HEK293T (cell line): ENCODE results near the gene PITPNB.

Experiments
- CTCF ChIA-PET: fragments of 350-600 bp; formaldehyde crosslinking; extraction: SDS; loops from one replicate; lab custom pipeline; 2021; ENCODE audit warnings: antibody characterized with exemption, inconsistent platforms; lab: Yijun Ruan, JAX
- POLR2A ChIA-PET: fragments of 350-600 bp; formaldehyde crosslinking; extraction: SDS; loops from one replicate; lab custom pipeline; 2020; ENCODE audit warnings: antibody characterized with exemption, inconsistent platforms; lab: Yijun Ruan, JAX
- DNase-seq: peaks from one replicate; pipeline ENCODE4 v3.0.0; 2012; ENCODE audit warnings: mixed read lengths; ENCODE audit errors: extremely low spot score
- ARNT ChIP-seq: fragments of 450-650 bp; IDR thresholded peaks from 2 replicates; pipeline ENCODE4 v1.6.1; 2017; ENCODE audit warnings: mild to moderate bottlenecking
- BHLHE40 ChIP-seq: fragments of 450-650 bp; IDR thresholded peaks from 2 replicates; pipeline ENCODE4 v1.6.1; 2016; ENCODE audit warnings: mild to moderate bottlenecking, moderate library complexity, borderline replicate concordance
- CTBP1 ChIP-seq: fragments of 450-650 bp; IDR thresholded peaks from 2 replicates; pipeline ENCODE4 v1.6.1; 2016; ENCODE audit warnings: borderline replicate concordance
- ELF4 ChIP-seq: fragments of 450-650 bp; IDR thresholded peaks from 2 replicates; pipeline ENCODE4 v1.6.1; 2017; ENCODE audit warnings: antibody characterized with exemption
- FOXA1 ChIP-seq: fragments of 450-650 bp; IDR thresholded peaks from 2 replicates; pipeline ENCODE4 v1.6.1; 2016; ENCODE audit warnings: mild to moderate bottlenecking
- FOXK2 ChIP-seq: fragments of 450-650 bp; IDR thresholded peaks from 2 replicates; pipeline ENCODE4 v1.6.1; 2016; ENCODE audit warnings: mild to moderate bottlenecking
- FOXM1 ChIP-seq: fragments of 450-650 bp; IDR thresholded peaks from 2 replicates; pipeline ENCODE4 v1.6.1; 2017; ENCODE audit warnings: mild to moderate bottlenecking, borderline replicate concordance
- HDGF ChIP-seq: fragments of 450-650 bp; IDR thresholded peaks from 2 replicates; pipeline ENCODE4 v1.6.1; 2017; ENCODE audit warnings: antibody characterized with exemption, borderline replicate concordance
- L3MBTL2 ChIP-seq: fragments of 450-650 bp; conservative IDR thresholded peaks from 2 replicates; pipeline ENCODE4 v1.6.1; 2016; ENCODE audit warnings: mild to moderate bottlenecking
- LEF1 ChIP-seq: fragments of 450-650 bp; IDR thresholded peaks from 2 replicates; pipeline ENCODE4 v1.6.1; 2017; ENCODE audit warnings: mild to moderate bottlenecking, borderline replicate concordance
- NFRKB ChIP-seq: fragments of 450-650 bp; IDR thresholded peaks from 2 replicates; pipeline ENCODE4 v1.6.1; 2016; ENCODE audit warnings: mild to moderate bottlenecking, moderate library complexity
- PKNOX1 ChIP-seq: fragments of 450-650 bp; IDR thresholded peaks from 2 replicates; pipeline ENCODE4 v1.6.1; 2016
- SP1 ChIP-seq: fragments of 450-650 bp; IDR thresholded peaks from 2 replicates; pipeline ENCODE4 v1.6.1; 2017
- SUZ12 ChIP-seq: fragments of 450-650 bp; IDR thresholded peaks from 2 replicates; pipeline ENCODE4 v1.6.1; 2016; ENCODE audit warnings: mild to moderate bottlenecking
- TARDBP ChIP-seq: fragments of 450-650 bp; IDR thresholded peaks from 2 replicates; pipeline ENCODE4 v1.6.1; 2016
- ZNF384 ChIP-seq: fragments of 450-650 bp; IDR thresholded peaks from 2 replicates; pipeline ENCODE4 v1.6.1; 2016

The PITPNB gene

DNA sequence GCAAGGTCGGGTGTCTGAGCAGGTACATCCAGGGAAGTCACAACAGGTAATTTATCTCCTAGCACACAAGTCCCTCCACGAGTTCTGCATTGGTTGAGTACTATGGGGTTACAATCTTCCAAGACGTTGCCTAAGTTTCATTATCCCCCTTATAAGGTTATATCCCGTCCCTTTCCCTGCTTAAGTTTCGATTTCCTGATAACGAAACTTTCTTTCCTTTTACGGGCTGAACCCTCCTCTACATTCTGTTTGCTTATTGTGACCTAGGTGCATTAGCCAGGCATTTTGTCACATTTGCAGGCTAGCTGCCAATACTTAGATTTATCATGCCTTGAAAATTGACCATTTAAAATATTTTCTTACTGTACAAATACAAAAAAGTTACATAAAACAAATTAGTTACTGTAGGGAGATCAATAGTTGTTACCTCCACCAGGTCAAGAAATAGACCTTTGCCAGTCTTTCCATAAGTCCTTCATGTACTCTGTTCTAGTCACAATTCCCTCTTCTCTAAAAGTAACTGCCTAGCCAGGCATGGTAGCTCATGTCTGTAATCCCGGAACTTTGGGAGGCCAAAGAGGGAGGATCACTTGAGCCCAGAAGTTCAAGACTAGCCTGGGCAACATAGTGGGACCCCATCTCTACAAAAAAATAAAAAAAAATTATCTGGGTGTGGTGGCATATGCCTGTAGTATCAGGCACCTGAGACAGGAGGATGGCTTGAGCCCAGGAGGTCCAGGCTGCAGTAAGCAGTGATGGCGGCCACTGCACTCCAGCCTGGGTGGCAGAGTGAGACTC is 14.3 kb upstream of the PITPNB start:
- POLR2A ChIA-PET: interaction anchor here (6.2 kb wide), 1 partner anchor 13 kb away, joined by 38 read pairs; the partner anchor contains the start of gene PITPNB
- no peak for DNase-seq
- TF ChIP-seq LEF1 (no peak), L3MBTL2 (no peak), PKNOX1 (no peak), TARDBP (no peak), BHLHE40 (no peak), ZNF384 (no peak), ARNT (no peak), HDGF (no peak), ELF4 (no peak), FOXK2 (no peak), SP1 (no peak), FOXM1 (no peak), FOXA1 (no peak), NFRKB (no peak), SUZ12 (no peak), CTBP1 (no peak)
- CTCF ChIA-PET: no interaction called here

GRCh38 chr22:27930331-27931060 is 11.4 kb upstream of the PITPNB start:
- ChIA-PET POLR2A (interaction anchor here (2.5 kb wide), 1 partner anchor 11 kb away, joined by 15 read pairs; the partner anchor contains the start of gene PITPNB), CTCF (interaction anchor here (0.6 kb wide), 1 partner anchor 51 kb away, joined by 3 read pairs; no protein-coding TSS in a partner anchor)
- no peak for DNase-seq
- no peak for TF ChIP-seq SP1
- no peak for TF ChIP-seq ARNT
- TF ChIP-seq PKNOX1: no peak
- no peak for TF ChIP-seq FOXM1
- no peak for TF ChIP-seq NFRKB
- TF ChIP-seq FOXK2: no peak
- TF ChIP-seq FOXA1: no peak
- no peak for TF ChIP-seq BHLHE40
- no peak for TF ChIP-seq CTBP1
- no peak for TF ChIP-seq SUZ12
- no peak for TF ChIP-seq TARDBP
- TF ChIP-seq HDGF: no peak

DNA sequence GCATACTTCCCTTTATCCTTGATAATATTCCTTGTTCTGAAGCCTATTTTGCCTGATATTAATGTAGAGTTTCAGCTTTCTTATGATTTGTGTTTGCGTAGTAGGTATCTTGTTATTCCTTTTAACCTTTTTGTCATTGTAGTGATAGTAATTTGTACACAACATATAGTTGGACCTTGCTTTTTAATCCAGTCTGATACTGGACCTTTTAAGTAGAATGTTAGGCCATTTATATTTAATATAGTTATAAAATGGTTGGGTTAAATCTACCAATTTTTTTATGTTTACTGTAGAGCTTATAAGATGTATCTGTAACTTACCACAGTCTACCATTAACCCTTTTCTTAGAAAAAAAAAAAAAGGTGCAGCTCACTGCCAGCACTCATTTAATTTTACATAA is 8.6 kb upstream of the PITPNB start:
- ChIA-PET POLR2A (interaction anchor here (1.2 kb wide), 1 partner anchor 8 kb away, joined by 4 read pairs; the partner anchor contains the start of gene PITPNB), CTCF (no interaction called here)
- no peak for DNase-seq
- TF ChIP-seq CTBP1 (no peak), ZNF384 (no peak), BHLHE40 (no peak), FOXM1 (no peak), SP1 (no peak), TARDBP (no peak), NFRKB (no peak), FOXK2 (no peak), LEF1 (no peak), SUZ12 (no peak), ELF4 (no peak), L3MBTL2 (no peak), PKNOX1 (no peak), ARNT (no peak), FOXA1 (no peak), HDGF (no peak)

- TF ChIP-seq LEF1: no peak
- no peak for TF ChIP-seq FOXM1
- TF ChIP-seq ARNT: no peak
- no peak for TF ChIP-seq NFRKB
- no peak for TF ChIP-seq CTBP1
- POLR2A ChIA-PET: no interaction called here
- CTCF ChIA-PET: no interaction called here
- DNase-seq: no peak
Measured at GRCh38 chr22:27925331-27925730, 6.3 kb upstream of the PITPNB start.

GRCh38 chr22:27919942-27920755 is 1.1 kb upstream of the PITPNB start:
- CTCF ChIA-PET: interaction anchor here (0.6 to 1.7 kb wide), 4 partner anchors 33 to 133 kb away, joined by 3 to 5 read pairs (median 3); no protein-coding TSS in a partner anchor
- POLR2A ChIA-PET: interaction anchor here (0.8 to 2.7 kb wide), 17 partner anchors 7 to 91 kb away, joined by 3 to 38 read pairs (median 4); no protein-coding TSS in a partner anchor
- TF ChIP-seq BHLHE40 (no peak), L3MBTL2 (peak; percentile 47; the same call in 1 of the 2 replicates), NFRKB (no peak), ARNT (no peak), TARDBP (no peak), ZNF384 (no peak), FOXA1 (no peak), SUZ12 (no peak), HDGF (0 out of 2 replicates have a peak, but pooled peaks have one; percentile 76)
- peak; percentile 58 for DNase-seq
